Stimulated activated CD8-positive, alpha-beta memory T cell treated with anti-CD3 and anti-CD28 coated beads, Interleukin-7, amount 100 ng/mL, for 4 hours (primary cell): ENCODE results near the gene PTS.

Experiments used
- DNase-seq, 2 donors: peaks; one replicate each; pipeline ENCODE4 v3.0.0-alpha.2; 2020; ENCODE audit warnings: low read depth in 2 of 2

Gene PTS

GRCh38 chr11:112222303-112222702, 3.9 kb upstream of the PTS start:
- DNase-seq: no peak

GRCh38 chr11:112223121-112223520, 3.1 kb upstream of the PTS start:
- no peak for DNase-seq

GRCh38 chr11:112223754-112224532, 2.3 kb upstream of the PTS start:
- DNase-seq: no peak

- DNase-seq: no peak
Observed at GRCh38 chr11:112225753-112226061, 521 bp upstream of the PTS start.

GRCh38 chr11:112226831-112227401, 688 bp downstream of the PTS start:
- DNase-seq: no peak

DNA sequence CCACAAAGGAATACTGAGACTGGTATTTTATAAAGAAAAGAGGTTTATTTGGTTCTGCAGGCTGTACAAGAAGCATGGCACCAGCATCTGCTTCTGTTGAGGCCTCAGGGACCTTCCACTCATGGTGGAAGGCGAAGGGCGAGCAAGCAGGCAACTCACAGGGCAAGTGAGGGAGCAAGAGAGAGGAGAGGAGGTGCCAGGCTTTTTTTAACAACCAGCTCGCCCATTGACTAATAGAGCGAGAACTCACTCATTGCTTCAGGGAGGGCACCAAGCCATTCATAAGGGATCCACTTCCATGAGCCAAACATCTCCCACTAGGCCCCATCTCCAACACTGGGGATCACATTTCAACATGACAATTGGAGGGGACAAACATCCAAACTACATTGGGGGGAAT, 1.2 kb downstream of the PTS start:
- no peak for DNase-seq

DNA sequence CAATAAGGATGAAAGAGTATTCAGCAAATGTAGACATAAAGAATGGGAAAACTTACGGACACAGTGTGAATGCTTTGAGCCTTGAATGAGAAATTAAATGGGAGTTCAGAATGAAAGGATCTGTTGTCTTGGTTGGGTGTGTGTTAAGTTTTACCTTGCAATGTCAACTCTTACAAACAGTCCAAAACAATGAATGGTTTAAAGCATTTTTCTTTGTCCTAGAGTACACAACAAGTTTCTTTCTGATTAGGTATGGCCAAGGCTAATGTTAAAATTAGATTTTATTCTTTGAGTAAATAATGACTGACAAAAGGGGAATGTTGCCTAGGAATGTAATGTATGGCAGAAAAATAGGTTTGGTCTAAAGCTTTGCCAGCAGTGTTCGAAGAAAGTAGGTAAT, 2.5 kb downstream of the PTS start:
- no peak for DNase-seq

DNA sequence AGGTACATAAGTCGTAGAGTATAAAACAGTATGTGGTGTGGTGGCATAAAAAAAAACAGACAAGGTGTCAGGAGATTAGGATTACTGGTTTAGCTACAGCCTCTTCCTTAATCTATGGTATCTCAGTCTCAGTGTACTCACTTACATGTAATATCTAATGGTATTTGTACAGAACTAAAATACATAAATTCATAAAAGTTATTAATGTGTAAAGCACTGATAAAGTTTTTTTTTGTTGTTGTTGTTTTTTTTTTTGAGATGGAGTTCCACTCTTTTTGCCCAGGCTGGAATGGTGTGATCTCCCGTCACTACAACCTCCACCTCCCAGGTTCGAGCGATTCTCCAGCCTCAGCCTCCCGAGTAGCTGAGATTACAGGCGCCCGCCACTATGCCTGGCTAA, 2.9 kb downstream of the PTS start:
- DNase-seq: no peak

DNA sequence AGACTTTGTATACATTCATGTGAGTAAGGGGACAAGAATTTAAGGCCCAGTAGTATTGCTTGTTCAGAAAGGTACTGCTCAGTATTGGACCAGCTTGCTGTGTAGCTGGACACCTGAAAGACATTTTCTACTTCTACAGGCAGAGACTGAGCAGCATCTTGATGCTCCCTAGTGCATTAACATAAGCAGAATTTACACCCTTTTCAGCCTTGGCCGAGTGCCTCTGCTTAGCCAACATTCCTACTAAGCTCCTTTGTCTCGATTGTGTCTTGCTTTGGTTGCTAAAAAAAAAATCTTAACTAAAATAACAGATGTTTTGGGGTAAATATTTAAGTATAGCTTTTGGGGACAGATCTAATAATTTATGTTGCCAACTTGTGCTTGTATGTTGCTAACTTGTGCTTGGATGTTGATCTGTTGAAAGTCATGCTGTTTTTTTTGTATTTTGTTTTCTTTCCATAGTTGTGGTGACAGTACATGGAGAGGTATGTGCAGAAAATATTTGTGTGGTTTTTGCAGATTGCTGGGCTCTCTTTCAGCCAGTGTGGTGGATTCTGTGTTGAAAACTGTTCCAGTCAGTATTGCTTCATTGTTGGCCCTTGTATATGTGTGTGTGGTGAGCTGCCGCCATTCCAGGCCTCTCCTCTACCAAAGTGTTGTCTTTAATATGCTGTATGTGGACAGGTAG, 3.7 kb downstream of the PTS start:
- DNase-seq: no peak

DNA sequence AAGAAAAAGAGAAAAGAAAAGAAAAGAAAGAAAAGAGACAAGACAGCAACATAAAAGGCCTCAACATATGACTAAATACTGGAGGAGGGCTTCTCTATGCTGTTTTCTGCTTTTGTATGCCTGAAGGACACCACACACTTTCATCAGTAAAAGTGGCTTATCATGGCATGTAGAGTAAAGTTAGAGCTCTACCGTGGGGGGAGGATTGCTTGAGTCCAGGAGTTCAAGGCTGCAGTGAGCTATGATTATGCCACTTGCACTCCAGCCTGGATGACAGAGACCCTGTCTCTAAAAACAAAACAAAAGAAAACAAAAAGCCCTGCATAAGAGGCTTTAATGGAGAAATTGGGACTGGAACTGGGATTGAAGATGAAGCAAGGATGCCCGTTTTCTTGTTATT, 5.7 kb downstream of the PTS start:
- no peak for DNase-seq

DNA sequence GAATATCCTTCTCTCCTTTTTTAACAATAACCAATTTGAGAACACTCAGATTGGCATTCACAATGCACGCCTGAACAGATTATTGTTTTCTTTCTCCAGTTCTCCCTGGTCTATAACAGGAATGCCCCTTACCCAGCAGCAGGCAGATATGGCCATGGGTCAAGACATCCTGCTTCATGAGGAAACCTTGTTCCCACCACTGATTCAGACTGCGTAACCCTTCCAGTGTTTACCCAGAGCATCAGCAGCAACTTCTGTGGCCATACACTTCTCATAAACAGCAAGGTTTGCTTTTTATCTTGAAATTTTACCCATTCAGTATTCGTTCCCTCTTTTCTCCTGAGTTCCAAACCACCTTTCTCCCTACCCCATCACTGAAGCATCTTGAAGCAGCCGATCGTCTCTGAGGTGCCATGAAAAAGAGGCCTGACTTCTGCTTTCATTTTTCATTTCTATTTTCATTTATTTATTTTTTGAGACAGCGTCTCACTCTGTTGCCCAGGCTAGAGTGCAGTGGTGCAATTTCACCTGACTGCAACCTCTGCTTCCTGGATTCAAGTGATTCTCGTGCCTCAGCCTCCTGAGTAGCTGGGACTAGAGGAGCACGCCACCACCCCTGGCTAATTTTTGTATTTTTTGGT, 9.6 kb downstream of the PTS start:
- no peak for DNase-seq

GRCh38 chr11:112237451-112237850, 11.2 kb downstream of the PTS start:
- DNase-seq: no peak

DNA sequence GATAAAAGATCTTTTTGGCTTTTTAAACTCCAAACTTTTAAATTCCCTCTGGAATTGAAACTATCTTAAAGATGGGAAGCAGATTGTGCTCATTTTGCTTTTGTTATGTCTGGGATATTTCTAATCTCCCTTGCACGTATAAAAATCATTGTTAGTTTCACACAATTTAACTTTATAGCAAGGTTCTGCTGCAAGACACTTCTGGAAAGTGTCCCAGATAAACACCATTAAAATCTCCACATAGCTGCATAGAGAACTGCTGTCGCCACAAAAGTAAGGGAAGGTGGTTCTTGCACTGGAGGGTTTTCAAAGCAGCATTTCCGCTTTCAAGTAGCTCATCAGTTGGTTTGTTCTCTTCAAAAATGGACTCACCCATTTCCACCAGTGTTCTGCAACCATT, 11.8 kb downstream of the PTS start:
- no peak for DNase-seq

- DNase-seq: no peak
Observed at GRCh38 chr11:112241486-112241885, 15.3 kb downstream of the PTS start.

GRCh38 chr11:112247201-112247600, 21.0 kb downstream of the PTS start:
- DNase-seq: no peak

GRCh38 chr11:112248201-112248600, 22.0 kb downstream of the PTS start:
- DNase-seq: no peak

DNA sequence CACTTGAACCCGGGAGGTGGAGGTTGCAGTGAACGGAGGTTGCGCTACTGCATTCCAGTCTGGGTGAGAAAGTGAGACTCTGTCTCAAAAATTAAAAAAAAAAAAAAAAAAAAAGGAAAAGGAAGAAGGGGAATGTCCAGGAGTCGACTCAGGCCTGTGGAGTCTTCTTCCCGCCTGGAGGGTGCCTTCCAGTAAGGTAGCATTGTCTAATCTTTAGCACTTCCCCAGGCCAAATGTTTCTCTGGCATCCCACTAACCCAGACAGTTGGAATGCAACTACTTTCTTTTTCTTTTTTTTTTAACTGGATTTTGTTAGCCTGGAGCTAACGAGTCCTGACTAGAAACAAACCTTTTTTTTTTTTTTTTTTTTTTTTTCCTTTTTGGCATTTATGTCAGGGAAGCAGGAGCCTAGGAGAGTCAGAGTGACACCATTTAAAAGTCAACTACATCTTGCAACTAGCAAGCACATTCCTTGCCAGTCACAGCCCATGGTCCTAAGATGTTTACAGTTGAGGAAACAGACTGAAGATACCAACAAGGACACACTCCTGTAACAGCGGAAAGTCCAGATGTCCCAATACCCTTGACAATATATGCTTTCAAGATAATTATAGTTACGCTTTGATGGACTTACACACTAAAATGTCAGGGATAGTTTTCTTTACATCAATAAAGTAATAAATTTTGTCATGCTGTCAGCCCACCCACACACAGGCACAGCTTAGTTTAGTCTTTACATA, 23.8 kb downstream of the PTS start:
- no peak for DNase-seq

DNA sequence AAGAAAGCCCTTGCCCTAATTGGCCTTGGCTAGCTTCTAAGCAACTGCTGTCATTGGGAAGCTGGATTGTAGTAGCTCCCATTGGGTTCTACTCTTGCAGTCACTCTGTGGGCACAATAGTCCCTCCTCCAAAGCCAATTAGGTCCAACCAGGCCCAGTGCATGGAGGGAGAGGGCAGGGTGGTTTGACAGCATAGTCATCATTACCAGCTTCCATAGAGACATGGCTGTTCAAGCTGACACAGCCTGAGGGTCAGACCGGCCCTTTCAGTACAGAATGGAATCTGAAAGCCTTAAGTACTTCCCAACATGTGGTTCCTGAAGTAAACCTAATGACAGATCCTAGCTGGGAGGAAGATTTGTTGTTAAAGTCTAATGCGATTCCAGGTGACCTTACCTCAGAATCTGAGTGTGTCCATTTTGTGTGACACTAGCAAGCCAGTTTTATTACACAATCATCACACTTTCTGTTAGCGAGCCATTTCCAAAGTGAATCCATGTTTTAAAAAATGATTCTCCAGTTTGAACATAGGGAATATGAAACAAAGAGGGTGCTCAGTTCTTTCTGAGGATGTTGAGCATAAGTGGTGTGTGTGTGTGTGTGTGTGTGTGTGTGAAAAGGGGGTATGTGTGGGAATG, 27.5 kb downstream of the PTS start:
- DNase-seq: no peak

GRCh38 chr11:112255067-112255720, 29.0 kb downstream of the PTS start:
- DNase-seq: no peak

GRCh38 chr11:112260490-112260889, 34.3 kb downstream of the PTS start, which contains the start of gene PLET1:
PLET1 (minus strand) TSS chr11:112260860; CDS start chr11:112260589, 271 bp downstream.
- DNase-seq: no peak
